Esophagus squamous epithelium (tissue), 5 donors: ENCODE measurements around the gene FBXO22. TPM values are rescaled to one million over a fixed set of nuclear protein-coding genes. Genes with fewer than 3 reads are reported as not detected.
"Not testable (repeated sequence)": the region's sequence is repeated elsewhere in the genome, so short reads cannot be mapped to it uniquely, and the experiment has no call there.

Experiments used
- DNase-seq: peaks from one replicate; lab custom pipeline; 2025; lab: John Stamatoyannopoulos, UW
- H3K27ac ChIP-seq, 4 donors: fragments of 200-600 bp; sonication (generic); one replicate each; pipeline ENCODE4 v1.5.1; 2016 to 2019; ENCODE audit warnings: mild to moderate bottlenecking in 1 of 4
- H3K27me3 ChIP-seq, 4 donors: fragments of 200-600 bp; sonication (generic); 1 replicate in 3 of 4; 2 replicates in 1 of 4; pipeline versions ENCODE4 v1.5.1 to v1.6.0; 2017 to 2021; ENCODE audit warnings: antibody characterized with exemption in 1 of 4
- H3K36me3 ChIP-seq, 3 donors: fragments of 200-600 bp; sonication (generic); one replicate each; pipeline ENCODE4 v1.5.1; 2016 to 2019
- H3K4me1 ChIP-seq, 3 donors: fragments of 200-600 bp; sonication (generic); one replicate each; pipeline ENCODE4 v1.5.1; 2017 to 2019
- H3K4me3 ChIP-seq, 4 donors: fragments of 200-600 bp; sonication (generic); 1 replicate in 3 of 4; 2 replicates in 1 of 4; pipeline ENCODE4 v1.5.1; 2016 to 2019; ENCODE audit warnings: mild to moderate bottlenecking in 2 of 4, moderate library complexity in 1 of 4
- H3K9me3 ChIP-seq, 3 donors: fragments of 200-600 bp; sonication (generic); one replicate each; pipeline ENCODE4 v1.5.1; 2016 to 2019
- POLR2A ChIP-seq, 4 donors: fragments of 450-650 bp; IDR thresholded peaks; one replicate each; pipeline ENCODE4 v1.6.1; 2017; ENCODE audit warnings: antibody characterized with exemption in 4 of 4, mild to moderate bottlenecking in 4 of 4, moderate library complexity in 3 of 4
- WGBS, 2 donors: methylation state at CpG; one replicate each; pipeline ENCODE4 v1.1.5; 2018; 5-methylcytosine and 5-hydroxymethylcytosine counted together
- intact Hi-C: fragments of 100-400 bp; cut with DNase I; formaldehyde crosslinking; loops from one replicate; pipeline ENCODE4 v1.15.0; 2022
- total RNA-seq, 4 donors: library from RNA; depleted of rRNA; stranded (reverse); fragments of >200 nt; gene quantifications; one replicate each; pipeline ENCODE4 v1.1.0, GENCODE V29; 2016
- TF ChIP-seq, protein P1 (sequence below), 6 experiments: fragments of 450-650 bp in 4 of 6; fragments of 200-600 bp in 2 of 6; sonication (generic) in 2 of 6; IDR thresholded peaks; one replicate each; pipeline ENCODE4 v1.5.1; 2016 to 2019; ENCODE audit warnings: antibody characterized with exemption in 6 of 6, mild to moderate bottlenecking in 4 of 6, moderate library complexity in 4 of 6
- donor health status: DM: yes; HTN: yes; CAD: no.

The FBXO22 gene
- total RNA-seq, 4 donors from 2014 or later: 5.6 to 18.9 (median 15.4) TPM

DNA sequence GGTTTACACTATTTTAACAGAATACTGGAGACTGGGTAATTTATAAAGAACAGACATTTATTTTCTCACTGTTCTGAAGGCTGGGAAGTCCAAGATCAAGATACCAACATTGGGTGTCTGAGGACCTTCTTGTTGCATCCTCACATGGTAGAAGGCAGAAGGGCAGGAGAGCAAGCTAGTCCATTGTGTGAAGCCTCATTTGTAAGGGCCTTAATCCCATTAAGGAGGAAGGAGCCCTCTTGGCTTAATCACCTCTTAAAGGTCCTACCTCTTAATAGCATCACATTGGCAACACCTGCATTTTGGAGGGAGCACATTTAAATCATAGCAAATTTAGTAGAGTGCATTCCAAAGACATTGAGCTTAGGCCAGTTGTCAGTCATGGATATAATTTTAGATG is 34.2 kb upstream of the FBXO22 start:
- Histone ChIP-seq H3K4me3 (no peak overlapping the region), H3K27ac (no peak overlapping the region), H3K27me3 (no peaks in the 10 kb centered on the region), H3K36me3 (peaks cover 5 to 35% (median 9%) of the 10 kb centered on the region in 3 donors), H3K9me3 (no peaks in the 10 kb centered on the region), H3K4me1 (no peaks in the 10 kb centered on the region)
- TF ChIP-seq, protein P1, sequence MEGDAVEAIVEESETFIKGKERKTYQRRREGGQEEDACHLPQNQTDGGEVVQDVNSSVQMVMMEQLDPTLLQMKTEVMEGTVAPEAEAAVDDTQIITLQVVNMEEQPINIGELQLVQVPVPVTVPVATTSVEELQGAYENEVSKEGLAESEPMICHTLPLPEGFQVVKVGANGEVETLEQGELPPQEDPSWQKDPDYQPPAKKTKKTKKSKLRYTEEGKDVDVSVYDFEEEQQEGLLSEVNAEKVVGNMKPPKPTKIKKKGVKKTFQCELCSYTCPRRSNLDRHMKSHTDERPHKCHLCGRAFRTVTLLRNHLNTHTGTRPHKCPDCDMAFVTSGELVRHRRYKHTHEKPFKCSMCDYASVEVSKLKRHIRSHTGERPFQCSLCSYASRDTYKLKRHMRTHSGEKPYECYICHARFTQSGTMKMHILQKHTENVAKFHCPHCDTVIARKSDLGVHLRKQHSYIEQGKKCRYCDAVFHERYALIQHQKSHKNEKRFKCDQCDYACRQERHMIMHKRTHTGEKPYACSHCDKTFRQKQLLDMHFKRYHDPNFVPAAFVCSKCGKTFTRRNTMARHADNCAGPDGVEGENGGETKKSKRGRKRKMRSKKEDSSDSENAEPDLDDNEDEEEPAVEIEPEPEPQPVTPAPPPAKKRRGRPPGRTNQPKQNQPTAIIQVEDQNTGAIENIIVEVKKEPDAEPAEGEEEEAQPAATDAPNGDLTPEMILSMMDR (IDR thresholded peaks at IDR 0.05): no peak
- TF ChIP-seq POLR2A (IDR thresholded peaks at IDR 0.05): no peak
- no peak for DNase-seq
- intact Hi-C loops: no loop called here

DNA sequence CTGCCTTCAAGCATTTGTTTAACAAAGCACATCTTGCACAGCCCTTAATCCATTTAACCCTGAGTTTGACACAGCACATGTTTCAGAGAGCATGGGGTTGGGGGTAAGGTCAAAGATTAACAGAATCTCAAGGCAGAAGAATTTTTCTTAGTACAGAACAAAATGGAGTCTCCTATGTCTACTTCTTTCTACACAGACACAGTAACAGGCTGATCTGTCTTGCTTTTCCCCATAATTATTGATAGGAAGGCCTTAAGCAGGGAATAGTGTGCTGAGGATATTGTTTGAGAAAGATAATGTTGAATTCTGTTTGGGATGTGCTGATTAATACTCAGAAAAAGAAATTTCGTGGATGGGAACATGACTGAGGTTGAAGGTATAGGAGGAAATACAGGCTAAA is 32.1 kb upstream of the FBXO22 start:
- H3K9me3 ChIP-seq, H3K4me3 ChIP-seq, H3K27me3 ChIP-seq, DNase-seq, intact Hi-C loops, H3K4me1 ChIP-seq, H3K27ac ChIP-seq: not testable (repeated sequence)
- peaks cover 5 to 57% (median 9%) of the 10 kb centered on the region in 3 donors for H3K36me3 ChIP-seq
- WGBS, 2 donors: 70 to 88% methylated on average over 1 of the region's 1 CpG

DNA sequence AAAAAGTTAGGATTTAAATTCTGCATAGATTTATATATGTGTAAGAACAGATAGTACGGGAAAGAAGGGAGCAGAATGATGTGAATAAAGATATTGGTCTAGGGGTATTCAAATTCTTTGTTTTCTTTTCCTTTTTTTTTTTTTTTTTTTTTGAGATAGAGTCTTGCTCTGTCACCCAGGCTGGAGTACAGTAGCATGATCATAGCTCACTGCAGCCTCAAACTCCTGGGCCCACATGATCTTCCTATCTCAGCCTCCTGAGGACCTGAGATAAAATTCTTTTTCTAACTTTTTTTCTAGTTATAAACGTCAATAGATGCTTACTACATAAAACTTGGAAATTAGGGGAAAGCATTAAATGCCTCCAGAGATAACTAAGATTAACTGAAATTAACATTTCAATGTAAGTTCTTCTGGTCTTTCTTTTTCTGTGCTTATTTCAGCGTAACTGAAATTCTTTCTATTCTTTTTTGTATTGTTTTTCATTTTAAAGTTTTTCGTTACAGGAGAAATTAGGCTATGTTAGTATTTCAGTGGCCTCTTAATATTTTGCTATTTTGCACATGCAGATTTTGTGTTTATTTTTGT is 31.2 kb upstream of the FBXO22 start:
- no peaks in the 10 kb centered on the region for H3K4me1 ChIP-seq
- H3K36me3 ChIP-seq: peaks cover 5 to 63% (median 9%) of the 10 kb centered on the region in 3 donors
- WGBS, 2 donors: 79 to 86% methylated on average over 4 of the region's 4 CpGs
- intact Hi-C loops: no loop called here
- no peak overlapping the region for H3K27ac ChIP-seq
- no peak for TF ChIP-seq POLR2A (IDR thresholded peaks at IDR 0.05)
- TF ChIP-seq, protein P1 (IDR thresholded peaks at IDR 0.05): no peak
- H3K4me3 ChIP-seq: no peak overlapping the region
- no peaks in the 10 kb centered on the region for H3K9me3 ChIP-seq
- no peak for DNase-seq
- no peaks in the 10 kb centered on the region for H3K27me3 ChIP-seq

DNA sequence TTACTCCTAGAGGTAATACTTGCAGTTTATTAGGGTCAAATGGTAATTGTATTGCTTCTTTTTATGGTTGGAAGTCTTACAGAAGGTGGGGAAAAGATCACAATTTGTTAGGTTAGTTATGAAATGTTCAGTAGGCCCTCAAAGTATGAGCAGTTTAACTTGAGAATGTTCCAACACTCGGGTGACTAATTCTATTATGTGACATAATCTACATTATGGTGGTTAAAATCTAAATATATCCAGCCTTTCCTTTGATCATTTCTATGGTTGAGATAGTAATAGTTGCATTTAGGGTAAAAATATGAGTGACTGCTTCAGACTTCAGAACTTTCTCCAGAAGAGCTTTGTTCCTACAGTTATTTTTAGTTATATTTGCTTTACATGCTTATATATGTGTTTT is 19.6 kb upstream of the FBXO22 start:
- no peaks in the 10 kb centered on the region for H3K9me3 ChIP-seq
- 36 to 48% methylated on average over 1 of the region's 1 CpG for WGBS, 2 donors
- no peak overlapping the region for H3K27ac ChIP-seq
- no peak for DNase-seq
- intact Hi-C loops: no loop called here
- H3K27me3 ChIP-seq: no peaks in the 10 kb centered on the region
- H3K4me3 ChIP-seq: no peak overlapping the region
- H3K36me3 ChIP-seq: peaks cover 0 to 63% (median 0%) of the 10 kb centered on the region in 3 donors
- H3K4me1 ChIP-seq: no peaks in the 10 kb centered on the region
- TF ChIP-seq, protein P1 (IDR thresholded peaks at IDR 0.05): no peak
- no peak for TF ChIP-seq POLR2A (IDR thresholded peaks at IDR 0.05)

DNA sequence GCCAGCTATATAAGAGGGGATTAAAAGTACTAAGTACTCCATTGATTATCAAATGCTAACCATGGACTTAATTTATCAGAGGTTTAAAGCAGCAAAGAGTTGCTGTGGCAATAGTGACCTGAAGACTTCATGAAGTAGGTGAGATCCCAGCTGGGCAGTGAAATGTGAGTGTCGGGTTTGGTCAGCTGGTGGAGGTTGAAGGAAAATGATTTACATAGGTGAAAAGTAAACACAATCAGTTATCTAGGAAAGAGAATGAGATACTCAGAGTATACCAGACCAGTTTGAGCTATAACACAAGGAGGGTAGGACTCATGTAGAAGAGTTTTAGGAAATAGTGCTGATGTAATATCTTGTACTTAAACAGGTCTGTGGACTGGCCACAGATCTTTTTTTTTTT is 16.5 kb upstream of the FBXO22 start:
- Histone ChIP-seq H3K27me3 (no peaks in the 10 kb centered on the region), H3K4me1 (peaks cover 0 to 6% (median 0%) of the 10 kb centered on the region in 3 donors), H3K9me3 (no peaks in the 10 kb centered on the region), H3K27ac (no peak overlapping the region), H3K4me3 (no peak overlapping the region), H3K36me3 (peaks cover 0 to 55% (median 0%) of the 10 kb centered on the region in 3 donors)
- intact Hi-C loops: no loop called here
- 79 to 87% methylated on average over 1 of the region's 1 CpG for WGBS, 2 donors
- TF ChIP-seq, protein P1 (IDR thresholded peaks at IDR 0.05): no peak
- no peak for TF ChIP-seq POLR2A (IDR thresholded peaks at IDR 0.05)
- no peak for DNase-seq

DNA sequence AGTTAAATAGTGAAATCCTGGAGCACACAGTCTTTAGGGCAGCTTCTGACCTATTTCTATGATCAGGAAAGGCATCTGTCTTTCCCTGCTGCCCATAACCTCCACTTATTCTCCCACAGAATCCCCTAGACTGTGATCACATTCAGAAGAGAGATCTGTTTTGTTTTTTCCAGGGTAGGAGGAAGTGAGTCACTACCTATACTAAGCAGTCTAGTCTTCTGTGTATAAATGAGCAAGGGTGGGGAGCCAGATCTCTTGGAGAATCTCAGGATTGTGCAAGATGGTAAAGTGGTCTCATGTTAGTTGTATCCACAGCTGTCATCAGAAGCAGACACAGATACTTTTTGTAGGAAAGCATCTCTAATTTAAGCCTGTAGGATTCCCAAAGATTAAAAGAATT is 11.8 kb upstream of the FBXO22 start:
- Histone ChIP-seq H3K36me3 (peaks cover 0 to 47% (median 0%) of the 10 kb centered on the region in 3 donors), H3K4me3 (no peak overlapping the region), H3K9me3 (no peaks in the 10 kb centered on the region), H3K27ac (peak overlapping the region in 2 of 4 donors; percentile 8 to 21), H3K4me1 (peaks cover 0 to 6% (median 0%) of the 10 kb centered on the region in 3 donors), H3K27me3 (no peaks in the 10 kb centered on the region)
- intact Hi-C loops: no loop called here
- TF ChIP-seq POLR2A (IDR thresholded peaks at IDR 0.05): no peak
- TF ChIP-seq, protein P1 (IDR thresholded peaks at IDR 0.05): no peak
- DNase-seq: no peak
